ENCODE measurements around the gene HNRNPK. TPM values are rescaled to one million over a fixed set of nuclear protein-coding genes. Genes with fewer than 3 reads are reported as not detected.

HNRNPK gene
- total and polyA plus RNA-seq, 2 of the 13 experiments (the other 11 are each of a cell fraction or from before 2014, with no cell fraction given): 321 to 712 TPM

GRCh38 chr9:83979812-83980394, at the start of gene HNRNPK (continued):
- TF ChIP-seq NFAT5 (CRISPR knock-in tag; IDR thresholded peaks at IDR 0.05): peak; percentile 35; the same call in 1 of the 2 replicates
- no peak for TF ChIP-seq ZNF138 (CRISPR knock-in tag; IDR thresholded peaks at IDR 0.05; ENCODE audit: low read depth)
- TF ChIP-seq MAFK (conservative IDR thresholded peaks at IDR 0.05 in 1 of 2, IDR thresholded peaks at IDR 0.05 in 1 of 2; ENCODE audit: low read length in 2 of 2): no peak
- TF ChIP-seq, protein P1, sequence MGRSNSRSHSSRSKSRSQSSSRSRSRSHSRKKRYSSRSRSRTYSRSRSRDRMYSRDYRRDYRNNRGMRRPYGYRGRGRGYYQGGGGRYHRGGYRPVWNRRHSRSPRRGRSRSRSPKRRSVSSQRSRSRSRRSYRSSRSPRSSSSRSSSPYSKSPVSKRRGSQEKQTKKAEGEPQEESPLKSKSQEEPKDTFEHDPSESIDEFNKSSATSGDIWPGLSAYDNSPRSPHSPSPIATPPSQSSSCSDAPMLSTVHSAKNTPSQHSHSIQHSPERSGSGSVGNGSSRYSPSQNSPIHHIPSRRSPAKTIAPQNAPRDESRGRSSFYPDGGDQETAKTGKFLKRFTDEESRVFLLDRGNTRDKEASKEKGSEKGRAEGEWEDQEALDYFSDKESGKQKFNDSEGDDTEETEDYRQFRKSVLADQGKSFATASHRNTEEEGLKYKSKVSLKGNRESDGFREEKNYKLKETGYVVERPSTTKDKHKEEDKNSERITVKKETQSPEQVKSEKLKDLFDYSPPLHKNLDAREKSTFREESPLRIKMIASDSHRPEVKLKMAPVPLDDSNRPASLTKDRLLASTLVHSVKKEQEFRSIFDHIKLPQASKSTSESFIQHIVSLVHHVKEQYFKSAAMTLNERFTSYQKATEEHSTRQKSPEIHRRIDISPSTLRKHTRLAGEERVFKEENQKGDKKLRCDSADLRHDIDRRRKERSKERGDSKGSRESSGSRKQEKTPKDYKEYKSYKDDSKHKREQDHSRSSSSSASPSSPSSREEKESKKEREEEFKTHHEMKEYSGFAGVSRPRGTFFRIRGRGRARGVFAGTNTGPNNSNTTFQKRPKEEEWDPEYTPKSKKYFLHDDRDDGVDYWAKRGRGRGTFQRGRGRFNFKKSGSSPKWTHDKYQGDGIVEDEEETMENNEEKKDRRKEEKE (IDR thresholded peaks at IDR 0.05): no peak
- TF ChIP-seq TERF1 (CRISPR knock-in tag; IDR thresholded peaks at IDR 0.05): 0 out of 2 replicates have a peak, but pooled peaks have one; percentile 9
- no peak for TF ChIP-seq ZBTB38 (CRISPR knock-in tag; IDR thresholded peaks at IDR 0.05)
- no peak for TF ChIP-seq CC2D1A (CRISPR knock-in tag; IDR thresholded peaks at IDR 0.05)
- no peak for TF ChIP-seq AKNA (CRISPR knock-in tag; IDR thresholded peaks at IDR 0.05; ENCODE audit: borderline replicate concordance)
- no peak for TF ChIP-seq AFF4 (CRISPR knock-in tag; IDR thresholded peaks at IDR 0.05)

Measured in HepG2 (cell line).